Measurements from ENCODE around the gene MANF.

DNA sequence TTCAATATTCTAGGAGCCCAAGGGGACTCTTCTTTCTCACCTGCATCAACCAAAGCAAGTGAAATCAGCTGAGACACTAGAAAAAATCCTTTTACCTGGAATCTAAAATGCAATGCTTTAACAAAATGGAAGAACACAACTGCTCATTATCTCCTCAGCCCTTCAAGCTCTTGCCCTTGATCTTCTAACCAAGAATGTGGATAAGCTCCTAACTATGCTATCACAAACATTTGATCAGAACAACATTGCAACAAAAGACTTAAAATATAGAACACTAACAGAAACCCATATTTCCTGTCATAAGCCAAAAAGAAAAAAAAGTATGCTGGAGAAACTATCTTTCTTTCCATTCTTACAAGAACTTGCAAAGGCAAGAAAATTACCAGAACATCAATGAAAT, 18.6 kb downstream of the MANF start:
- no peak for TF ChIP-seq CREB1 (IDR thresholded peaks at IDR 0.05; ENCODE audit: low read depth)
- TF ChIP-seq TCF12 (IDR thresholded peaks at IDR 0.05; ENCODE audit: low read depth): no peak
- no peak for TF ChIP-seq EGR1 (IDR thresholded peaks at IDR 0.05)
- TF ChIP-seq TEAD4 (IDR thresholded peaks at IDR 0.05): no peak
- TF ChIP-seq, protein P1, sequence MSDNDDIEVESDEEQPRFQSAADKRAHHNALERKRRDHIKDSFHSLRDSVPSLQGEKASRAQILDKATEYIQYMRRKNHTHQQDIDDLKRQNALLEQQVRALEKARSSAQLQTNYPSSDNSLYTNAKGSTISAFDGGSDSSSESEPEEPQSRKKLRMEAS (IDR thresholded peaks at IDR 0.05): no peak

Measured in Ishikawa (cell line).